NT2/D1 (cell line): ENCODE data around the gene KCNK16.

Experiments
- YY1 ChIP-seq: IDR thresholded peaks from 2 replicates; pipeline ENCODE4 v1.6.1; 2011; ENCODE audit not compliant: insufficient read length, insufficient read depth
- ZNF274 ChIP-seq: IDR thresholded peaks from 2 replicates; pipeline ENCODE4 v1.6.1; 2011; ENCODE audit warnings: mild to moderate bottlenecking, low read depth, low read length

DNA sequence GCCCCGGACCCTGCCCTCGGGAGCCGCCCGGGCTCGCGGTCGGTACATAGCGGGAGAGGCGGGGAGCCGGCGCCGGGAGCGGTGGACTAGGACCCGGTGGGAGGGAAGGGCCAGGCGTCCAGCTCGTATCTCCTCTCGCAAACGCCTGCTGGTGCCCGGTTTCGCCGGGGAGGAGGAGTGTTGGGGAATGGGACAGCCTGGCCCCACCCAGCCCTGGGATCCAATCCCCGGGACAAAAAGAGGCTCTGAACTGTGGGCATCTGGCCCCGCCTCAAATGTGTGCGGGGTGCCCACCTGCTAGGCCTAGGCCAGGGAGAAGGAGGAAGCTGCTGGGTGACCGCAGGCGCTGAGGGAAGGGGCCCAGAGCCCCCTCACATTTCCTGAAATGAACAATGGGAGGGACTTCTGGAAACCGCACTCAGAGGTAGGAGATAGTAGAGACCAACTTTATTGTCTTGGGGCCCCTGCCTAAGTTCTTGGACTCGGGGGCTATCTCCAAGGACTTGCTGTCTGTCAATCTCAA is 8.2 kb downstream of the KCNK16 start, which contains the start of gene KCNK17:
- TF ChIP-seq ZNF274, result no peak
- TF ChIP-seq YY1, result no peak
